SK-N-SH treated with all-trans-retinoic acid at 6 μM for 48 hours (cell line): ENCODE data around the gene RMND5A.

Experiments used
- ATAC-seq: fragments of 200-7000 bp; cut with Tn5 transposase; 3 replicates; pipeline ENCODE4 v1.9.1; 2020; ENCODE audit warnings: mild to moderate bottlenecking, moderate library complexity
- ARNTL ChIP-seq: fragments of 450-650 bp; formaldehyde crosslinking; IDR thresholded peaks from 2 replicates; pipeline ENCODE4 v1.5.0; 2020; ENCODE audit warnings: low read depth, mild to moderate bottlenecking, moderate library complexity, borderline replicate concordance
- BACH2 ChIP-seq: fragments of 250-450 bp; sonication (Bioruptor Pico); IDR thresholded peaks from 2 replicates; pipeline ENCODE4 v1.9.0; 2021; ENCODE audit warnings: mild to moderate bottlenecking, borderline replicate concordance
- CREB5 ChIP-seq: fragments of 250-450 bp; sonication (Bioruptor Pico); IDR thresholded peaks from 2 replicates; pipeline ENCODE4 v1.5.1; 2020; ENCODE audit warnings: low read depth, mild to moderate bottlenecking, moderate library complexity
- CSDC2 ChIP-seq: fragments of 250-450 bp; sonication (Bioruptor Pico); IDR thresholded peaks from 2 replicates; pipeline ENCODE4 v1.5.0; 2020; ENCODE audit warnings: mild to moderate bottlenecking, moderate library complexity
- CSRNP3 ChIP-seq: fragments of 250-450 bp; sonication (Bioruptor Pico); IDR thresholded peaks from 2 replicates; pipeline ENCODE4 v1.5.1; 2021; ENCODE audit warnings: mild to moderate bottlenecking, moderate library complexity
- ESRRG ChIP-seq: fragments of 250-450 bp; sonication (Bioruptor Pico); IDR thresholded peaks from 2 replicates; pipeline ENCODE4 v1.6.1; 2021; ENCODE audit warnings: mild to moderate bottlenecking
- GLIS3 ChIP-seq: fragments of 250-450 bp; sonication (Bioruptor Pico); IDR thresholded peaks from 2 replicates; pipeline ENCODE4 v1.5.0; 2020; ENCODE audit warnings: mild to moderate bottlenecking, moderate library complexity
- ISL1 ChIP-seq: fragments of 250-450 bp; sonication (Bioruptor Pico); IDR thresholded peaks from 2 replicates; pipeline ENCODE4 v2.1.2; 2022; ENCODE audit warnings: mild to moderate bottlenecking, moderate library complexity
- OSR1 ChIP-seq: fragments of 250-450 bp; sonication (Bioruptor Pico); IDR thresholded peaks from 2 replicates; pipeline ENCODE4 v1.8.0; 2022; ENCODE audit warnings: moderate library complexity, mild to moderate bottlenecking, inconsistent platforms
- PATZ1 ChIP-seq: fragments of 250-450 bp; sonication (Bioruptor Pico); IDR thresholded peaks from 2 replicates; pipeline ENCODE4 v1.8.0; 2020; ENCODE audit warnings: mild to moderate bottlenecking, moderate library complexity, borderline replicate concordance
- POU6F1 ChIP-seq: fragments of 250-450 bp; sonication (Bioruptor Pico); IDR thresholded peaks from 2 replicates; pipeline ENCODE4 v1.8.0; 2021; ENCODE audit warnings: low read depth, mild to moderate bottlenecking, moderate library complexity, borderline replicate concordance
- PPARA ChIP-seq: fragments of 250-450 bp; sonication (Bioruptor Pico); IDR thresholded peaks from 2 replicates; pipeline ENCODE4 v1.5.0; 2020; ENCODE audit warnings: mild to moderate bottlenecking, borderline replicate concordance
- RARB ChIP-seq: fragments of 250-450 bp; sonication (Bioruptor Pico); IDR thresholded peaks from 2 replicates; pipeline ENCODE4 v1.8.0; 2021; ENCODE audit warnings: mild to moderate bottlenecking, moderate library complexity
- TCF4 ChIP-seq: fragments of 250-450 bp; sonication (Bioruptor Pico); IDR thresholded peaks from 2 replicates; pipeline ENCODE4 v1.8.0; 2021; ENCODE audit warnings: mild to moderate bottlenecking, moderate library complexity, borderline replicate concordance
- TSHZ2 ChIP-seq: fragments of 250-450 bp; sonication (Bioruptor Pico); IDR thresholded peaks from 2 replicates; pipeline ENCODE4 v1.5.0; 2020; ENCODE audit warnings: mild to moderate bottlenecking, moderate library complexity
- ZC3H10 ChIP-seq: fragments of 250-450 bp; sonication (Bioruptor Pico); IDR thresholded peaks from 2 replicates; pipeline ENCODE4 v1.5.1; 2021; ENCODE audit warnings: mild to moderate bottlenecking, moderate library complexity
- ZFP3 ChIP-seq: fragments of 250-450 bp; sonication (Bioruptor Pico); IDR thresholded peaks from 2 replicates; pipeline ENCODE4 v1.5.0; 2020; ENCODE audit warnings: mild to moderate bottlenecking, moderate library complexity
- ZFP30 ChIP-seq: fragments of 450-650 bp; formaldehyde crosslinking; IDR thresholded peaks from 2 replicates; pipeline ENCODE4 v1.5.0; 2022; ENCODE audit warnings: mild to moderate bottlenecking, moderate library complexity
- ZNF565 ChIP-seq: fragments of 450-650 bp; formaldehyde crosslinking; conservative IDR thresholded peaks from 2 replicates; pipeline ENCODE4 v1.5.0; 2020; ENCODE audit warnings: low read depth, mild to moderate bottlenecking, moderate library complexity
- ZNF70 ChIP-seq: fragments of 450-650 bp; formaldehyde crosslinking; IDR thresholded peaks from 2 replicates; pipeline ENCODE4 v1.5.0; 2020; ENCODE audit warnings: mild to moderate bottlenecking, moderate library complexity
- ZNF8 ChIP-seq: fragments of 450-650 bp; formaldehyde crosslinking; IDR thresholded peaks from 2 replicates; pipeline ENCODE4 v1.5.0; 2020; ENCODE audit warnings: mild to moderate bottlenecking, moderate library complexity

Gene RMND5A

GRCh38 chr2:86821842-86822241, 101.8 kb downstream of the RMND5A start:
- TF ChIP-seq RARB (no peak), ZNF565 (CRISPR knock-in tag) (no peak), ARNTL (CRISPR knock-in tag) (no peak), CREB5 (no peak), PPARA (no peak), ZFP30 (no peak), CSRNP3 (no peak), BACH2 (CRISPR knock-in tag) (no peak), ZNF8 (CRISPR knock-in tag) (no peak), ESRRG (CRISPR knock-in tag) (no peak), TCF4 (no peak), ZNF70 (CRISPR knock-in tag) (no peak), POU6F1 (CRISPR knock-in tag) (no peak), ZC3H10 (CRISPR knock-in tag) (no peak), CSDC2 (CRISPR knock-in tag) (no peak), ZFP3 (CRISPR knock-in tag) (no peak), GLIS3 (CRISPR knock-in tag) (no peak), OSR1 (no peak), TSHZ2 (CRISPR knock-in tag) (no peak)
- TF ChIP-seq, all 23 proteins: peak for 0

GRCh38 chr2:86822668-86823345, 102.7 kb downstream of the RMND5A start:
- no peak for ATAC-seq
- no peak for TF ChIP-seq ZNF70 (CRISPR knock-in tag)
- TF ChIP-seq CSDC2 (CRISPR knock-in tag) = no peak
- no peak for TF ChIP-seq OSR1
- TF ChIP-seq RARB = no peak
- TF ChIP-seq PPARA = no peak
- no peak for TF ChIP-seq ISL1 (CRISPR knock-in tag)

More at GRCh38 chr2:86821842-86822241, 101.8 kb downstream of the RMND5A start:
- no peak for ATAC-seq

GRCh38 chr2:86825036-86825692, 105.1 kb downstream of the RMND5A start:
- TF ChIP-seq ZNF70 (CRISPR knock-in tag) (no peak), ZFP3 (CRISPR knock-in tag) (no peak), RARB (no peak), POU6F1 (CRISPR knock-in tag) (no peak), PPARA (no peak), GLIS3 (CRISPR knock-in tag) (no peak), CSRNP3 (no peak), ESRRG (CRISPR knock-in tag) (no peak), PATZ1 (CRISPR knock-in tag) (no peak), CSDC2 (CRISPR knock-in tag) (no peak), ZNF8 (CRISPR knock-in tag) (no peak), OSR1 (no peak), ZNF565 (CRISPR knock-in tag) (no peak), ARNTL (CRISPR knock-in tag) (no peak), ZC3H10 (CRISPR knock-in tag) (no peak), ZFP30 (no peak)
- ATAC-seq = no peak
